ENCODE measurements around the gene COA1.
"Not testable (repeated sequence)": the region's sequence is repeated elsewhere in the genome, so short reads cannot be mapped to it uniquely, and the experiment has no call there.

COA1 gene

DNA sequence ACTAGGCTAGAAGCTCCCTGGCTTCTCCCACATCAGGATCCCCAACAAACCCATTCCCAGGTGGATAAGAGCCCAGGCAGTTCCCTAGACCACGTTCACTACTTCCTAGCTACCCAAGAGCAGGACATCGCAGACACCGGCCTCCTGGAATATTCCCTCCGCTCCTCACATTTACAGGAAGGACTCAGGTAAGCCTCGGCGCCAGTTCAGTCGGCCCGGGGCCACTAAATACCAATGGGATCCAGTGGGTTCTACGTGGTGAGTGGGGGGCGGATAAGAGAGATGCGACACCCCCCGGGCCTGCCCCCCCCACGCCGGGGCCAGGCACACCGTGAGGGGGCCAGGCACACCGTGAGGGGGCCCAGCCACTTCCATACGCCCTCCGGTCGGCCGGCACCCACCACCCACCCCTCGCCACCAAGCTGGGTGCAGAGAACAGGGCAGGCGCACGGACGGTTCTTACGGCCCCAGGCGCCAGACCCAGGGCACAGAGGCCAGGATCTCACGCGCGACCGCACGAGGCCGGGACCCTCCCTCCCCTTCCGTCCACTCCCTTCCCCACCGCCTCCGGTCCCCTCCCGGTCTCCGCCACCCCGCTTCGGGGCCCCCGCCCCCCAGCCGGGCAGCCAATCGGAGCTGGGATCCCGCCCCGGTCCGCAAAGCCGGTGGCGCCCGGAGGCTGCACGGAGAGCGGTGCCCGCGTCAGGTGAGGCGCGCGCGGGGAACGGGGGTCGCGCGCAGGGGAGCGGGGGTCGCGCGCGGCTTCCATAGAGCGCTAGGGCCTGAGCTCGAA, 28.9 kb upstream of the COA1 start, which contains the start of gene BLVRA:
Gene BLVRA (plus strand): TSS at position 652 of the 793 bp plus-strand sequence. CDS start 12,479 bp downstream, outside the sequence.
- peak; percentile 34 to 70 (median 58) for DNase-seq

DNA sequence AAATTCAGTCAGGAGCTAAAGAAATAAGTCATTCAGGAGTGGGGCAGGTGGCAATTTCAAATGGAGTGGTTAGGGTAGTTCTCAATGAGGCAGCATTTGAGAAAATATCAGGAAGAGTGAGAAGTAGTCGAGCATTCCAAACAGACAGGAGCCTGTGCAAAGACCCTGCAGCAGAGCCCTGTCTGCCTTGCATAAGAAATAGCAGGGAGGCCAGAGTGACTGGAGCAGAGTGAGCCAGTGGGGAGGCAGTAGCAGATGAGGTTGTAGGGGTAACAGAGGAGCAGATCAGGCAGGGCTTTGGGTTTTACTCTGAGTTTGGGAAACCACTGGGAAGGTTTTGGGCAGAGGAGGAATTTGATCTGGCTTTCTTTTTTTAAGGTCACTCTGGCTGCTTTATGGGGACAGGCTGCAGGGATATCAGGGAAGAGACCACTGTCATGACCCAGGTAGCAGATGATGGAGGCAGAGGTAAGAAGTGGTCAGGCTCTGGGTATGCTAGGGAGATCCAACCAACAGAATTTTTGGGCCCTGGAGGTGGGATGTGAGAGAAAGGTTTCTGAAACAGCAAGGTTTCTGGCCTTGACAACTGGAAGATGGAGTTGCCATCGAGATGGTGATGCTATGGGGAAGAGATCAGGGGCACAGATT, 27.9 kb upstream of the COA1 start:
- DNase-seq = no peak

DNA sequence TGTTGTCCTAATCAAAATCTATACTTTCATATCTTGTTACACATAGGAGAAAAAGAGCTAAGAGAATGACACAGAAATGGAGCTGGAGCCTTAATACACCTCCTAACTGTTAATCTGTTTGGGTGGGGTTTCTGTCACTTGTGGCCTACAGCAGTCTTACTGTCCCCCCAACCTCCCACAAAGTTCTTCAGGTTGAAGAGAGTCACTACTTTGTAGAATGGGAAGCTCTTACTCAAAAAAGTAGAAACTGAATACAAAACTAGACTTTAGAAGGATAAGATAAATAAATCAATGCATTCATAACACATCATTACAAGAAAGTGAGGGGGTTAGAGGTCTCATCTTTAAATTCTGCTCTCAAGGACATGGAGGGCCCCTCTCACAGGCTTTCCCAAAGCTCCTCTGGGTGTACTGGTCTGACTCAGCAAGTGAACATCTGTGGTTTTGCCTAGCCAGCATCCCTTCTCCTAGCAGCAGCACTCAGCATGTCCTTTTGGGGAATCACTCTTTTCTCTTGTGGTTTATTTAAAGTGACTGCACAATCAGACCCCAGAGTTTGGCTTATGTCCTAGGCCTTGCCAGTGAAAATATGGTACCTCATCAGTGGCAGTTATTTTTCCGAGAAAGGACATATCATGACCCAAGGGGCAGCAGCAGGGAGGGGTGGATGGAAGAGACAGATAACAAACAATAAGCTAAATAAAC, 27.2 kb upstream of the COA1 start:
- DNase-seq = no peak

DNA sequence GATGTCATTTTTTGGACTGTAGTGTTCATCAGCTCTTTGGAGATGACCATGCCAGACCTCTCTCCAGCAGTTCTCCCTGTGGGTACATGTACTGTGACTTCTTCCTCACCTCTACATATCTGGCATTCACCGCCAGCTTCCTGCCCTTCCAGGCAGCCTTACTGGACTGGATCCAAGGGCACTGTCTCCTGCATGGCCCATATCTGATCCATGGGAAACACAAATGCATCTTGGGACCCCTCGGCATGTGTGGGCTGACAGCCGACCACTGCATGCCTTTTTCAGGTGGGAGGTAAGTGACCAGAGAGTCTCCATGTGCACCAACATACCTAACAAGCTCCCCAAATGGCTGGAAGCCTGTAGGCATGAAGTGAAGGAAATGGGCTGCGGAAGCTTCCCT, 25.3 kb upstream of the COA1 start:
- DNase-seq = no peak

DNA sequence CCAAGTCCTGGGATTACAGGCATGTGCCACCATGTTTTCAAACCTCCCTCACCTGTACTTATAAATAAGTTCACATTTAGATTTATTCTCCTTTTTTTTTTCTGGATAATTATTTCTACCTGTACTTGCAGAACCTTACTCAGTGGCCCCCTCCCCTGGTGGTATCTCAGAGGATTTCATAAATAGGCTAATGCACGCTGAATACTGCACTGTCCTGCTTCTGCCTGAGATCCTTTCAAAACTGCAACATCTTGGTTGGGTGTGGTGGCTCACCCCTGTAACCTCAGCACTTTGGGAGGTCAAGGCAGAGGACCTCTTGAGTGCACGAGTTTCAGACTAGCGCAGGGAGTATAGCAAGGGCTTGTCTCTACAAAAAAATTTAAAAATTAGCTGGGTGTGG, 24.5 kb upstream of the COA1 start:
- no peak for DNase-seq

DNA sequence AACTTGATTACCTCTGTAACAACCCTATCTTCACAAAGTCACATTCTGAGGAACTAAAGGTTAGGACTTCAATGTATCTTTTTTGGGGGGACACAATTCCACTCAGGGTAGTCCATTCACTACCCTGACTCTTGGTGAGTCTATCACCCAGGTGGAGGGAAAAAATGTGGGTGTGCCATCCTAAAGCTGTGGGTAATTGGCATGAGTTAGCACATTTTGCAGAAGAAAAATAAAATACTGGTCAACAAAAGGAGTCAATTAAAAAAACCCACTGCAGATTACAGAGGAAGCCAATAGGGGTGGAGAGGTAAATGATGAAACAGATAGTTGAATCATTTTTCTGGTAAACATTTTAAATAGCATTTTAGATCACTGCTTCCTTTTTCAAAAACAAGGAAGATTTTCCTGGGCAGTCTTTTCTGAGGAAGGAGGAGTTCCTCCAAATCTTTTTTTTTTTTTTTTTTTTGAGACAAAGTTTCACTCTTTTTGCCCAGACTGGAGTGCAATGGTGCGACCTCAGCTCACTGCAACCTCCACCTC, 24.0 kb upstream of the COA1 start:
- DNase-seq = no peak

DNA sequence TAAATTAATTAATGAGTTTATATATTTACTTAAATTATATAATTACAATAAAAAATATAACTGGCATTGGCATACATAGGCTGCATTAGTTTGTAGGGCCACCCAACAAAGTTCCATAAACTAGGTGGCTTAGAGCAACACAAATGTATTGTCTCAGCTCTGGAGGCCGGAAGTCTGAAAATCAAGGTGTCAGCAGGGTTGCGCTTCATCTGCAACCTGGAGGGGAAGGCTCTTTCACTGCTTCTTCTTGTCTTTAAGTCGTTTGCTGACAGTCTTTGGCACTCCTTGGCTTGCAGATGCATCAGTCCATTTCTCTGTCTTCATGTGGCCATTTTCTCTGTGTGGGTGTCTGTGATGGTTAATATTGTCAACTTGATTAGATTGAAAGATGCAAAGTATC, 23.1 kb upstream of the COA1 start:
- no peak for DNase-seq

DNA sequence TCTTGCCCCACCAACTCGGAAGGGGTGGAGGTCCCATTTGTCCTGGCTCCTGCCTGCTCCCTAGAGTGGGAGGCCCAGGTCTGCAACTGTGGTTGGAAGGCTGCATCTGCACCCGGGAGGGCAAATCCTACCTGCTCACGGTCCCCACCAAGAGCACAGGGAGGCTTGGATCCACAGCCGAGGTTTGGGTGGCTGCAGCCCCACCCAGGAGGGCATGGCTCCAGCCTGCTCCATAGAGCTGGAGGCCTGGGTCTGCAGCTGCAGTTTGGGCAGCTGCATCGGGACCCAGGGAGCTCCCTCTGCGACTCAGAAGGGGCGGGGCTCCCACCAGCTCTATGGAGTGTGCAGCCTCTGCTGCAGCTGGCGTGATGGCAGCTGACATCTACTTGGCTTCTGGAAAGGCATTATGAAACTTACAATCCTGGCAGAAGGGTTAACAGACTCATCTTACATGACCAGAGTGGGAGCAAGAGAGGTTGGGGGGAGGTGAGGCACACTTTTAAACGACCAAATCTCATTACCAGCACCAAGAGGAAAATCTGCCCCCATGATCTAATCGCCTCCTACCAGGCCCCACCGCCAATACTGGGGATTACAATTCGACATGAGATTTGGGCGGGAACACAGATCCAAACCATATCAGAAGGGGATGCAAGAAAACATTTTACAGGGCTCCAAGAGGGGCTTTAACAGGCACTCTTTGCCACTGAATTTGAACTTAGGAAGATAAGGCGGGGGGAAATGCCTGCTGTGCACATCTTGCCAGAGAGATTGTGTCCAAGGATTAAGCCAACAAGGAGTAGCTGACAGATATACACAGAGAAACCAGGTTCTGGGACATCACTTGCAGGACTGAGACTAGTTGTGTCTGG, 20.9 kb upstream of the COA1 start:
- DNase-seq = no peak

DNA sequence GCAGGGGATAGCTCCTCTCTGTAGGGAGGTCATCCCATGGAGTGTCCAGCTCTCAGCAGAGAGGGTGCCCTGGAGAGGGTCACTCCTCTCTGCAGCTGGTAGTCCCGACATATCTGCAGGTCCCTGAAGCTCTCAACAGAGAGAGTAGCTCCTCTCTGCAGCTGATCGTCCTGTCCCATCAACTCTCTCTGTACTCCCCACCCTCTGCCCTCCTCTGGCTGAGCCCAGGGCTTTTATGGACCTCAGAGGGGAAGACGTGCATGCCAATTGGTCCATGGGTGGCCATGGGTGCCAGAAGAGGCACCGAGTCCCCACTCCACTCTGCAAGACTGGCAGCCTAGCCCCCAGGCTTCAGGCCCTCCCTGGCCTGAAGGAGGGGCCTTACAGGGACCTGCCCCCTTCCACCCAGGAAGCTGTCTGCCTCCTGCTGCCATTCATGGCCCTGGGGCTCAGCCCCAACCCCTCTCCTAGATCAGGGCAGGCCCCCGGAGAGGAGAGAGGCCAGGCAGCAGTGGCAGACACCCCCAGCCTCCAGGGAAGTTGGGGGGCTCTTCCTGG, 20.1 kb upstream of the COA1 start:
- DNase-seq = no peak

DNA sequence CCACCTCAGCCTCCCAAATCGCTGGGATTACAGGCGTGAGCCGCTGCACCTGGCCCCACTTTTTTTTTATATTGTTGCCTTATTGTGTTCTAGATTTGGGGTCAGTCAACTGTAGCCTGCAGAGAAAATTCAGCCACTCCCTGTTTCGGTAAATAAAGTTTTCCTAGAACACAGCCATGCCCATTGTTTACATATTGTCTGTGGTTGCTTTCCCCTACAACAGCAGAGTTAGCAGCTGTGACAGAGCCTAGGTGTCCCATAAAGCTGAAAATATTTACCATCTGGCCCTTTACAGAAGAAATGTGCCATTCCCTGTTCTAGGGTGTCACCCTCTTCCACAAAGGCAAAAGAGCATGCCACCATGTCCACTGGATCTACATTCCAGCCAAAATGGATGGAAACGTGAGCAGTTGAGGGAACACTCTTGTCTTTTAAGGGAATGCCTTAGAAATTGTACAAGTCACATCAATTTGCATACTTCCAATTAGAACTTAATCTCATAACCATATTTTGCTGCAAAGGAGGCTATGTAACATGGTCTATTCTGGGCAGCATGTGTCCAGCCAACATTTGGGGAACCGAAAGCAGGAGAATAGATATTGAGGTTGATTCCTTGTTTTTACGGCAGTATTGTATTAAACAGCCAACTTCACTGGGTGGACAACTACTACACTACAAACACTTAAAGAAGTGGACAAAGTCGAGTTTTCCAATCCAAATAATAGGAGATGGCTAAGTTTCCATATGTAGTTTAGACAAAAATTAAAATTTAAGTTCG, 18.2 kb upstream of the COA1 start:
- DNase-seq = no peak

DNA sequence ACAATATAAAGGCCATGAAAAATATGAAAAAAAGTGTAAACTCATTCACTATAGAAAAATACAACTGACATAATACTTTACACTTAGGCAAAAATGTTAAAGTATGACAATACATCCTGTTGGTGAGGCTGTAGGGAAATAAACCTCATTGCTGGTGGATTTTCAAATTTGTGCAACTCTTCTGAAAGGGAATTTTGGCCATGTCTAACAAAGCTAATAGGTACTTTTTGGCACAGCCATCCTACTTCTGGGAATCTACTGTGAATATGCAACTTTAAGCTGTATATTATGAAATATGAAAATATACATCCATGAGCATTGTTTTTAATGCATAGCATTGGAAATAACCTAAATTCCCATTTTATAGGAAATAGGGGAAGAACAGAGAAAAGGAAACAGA, 13.4 kb upstream of the COA1 start:
- DNase-seq = no peak

DNA sequence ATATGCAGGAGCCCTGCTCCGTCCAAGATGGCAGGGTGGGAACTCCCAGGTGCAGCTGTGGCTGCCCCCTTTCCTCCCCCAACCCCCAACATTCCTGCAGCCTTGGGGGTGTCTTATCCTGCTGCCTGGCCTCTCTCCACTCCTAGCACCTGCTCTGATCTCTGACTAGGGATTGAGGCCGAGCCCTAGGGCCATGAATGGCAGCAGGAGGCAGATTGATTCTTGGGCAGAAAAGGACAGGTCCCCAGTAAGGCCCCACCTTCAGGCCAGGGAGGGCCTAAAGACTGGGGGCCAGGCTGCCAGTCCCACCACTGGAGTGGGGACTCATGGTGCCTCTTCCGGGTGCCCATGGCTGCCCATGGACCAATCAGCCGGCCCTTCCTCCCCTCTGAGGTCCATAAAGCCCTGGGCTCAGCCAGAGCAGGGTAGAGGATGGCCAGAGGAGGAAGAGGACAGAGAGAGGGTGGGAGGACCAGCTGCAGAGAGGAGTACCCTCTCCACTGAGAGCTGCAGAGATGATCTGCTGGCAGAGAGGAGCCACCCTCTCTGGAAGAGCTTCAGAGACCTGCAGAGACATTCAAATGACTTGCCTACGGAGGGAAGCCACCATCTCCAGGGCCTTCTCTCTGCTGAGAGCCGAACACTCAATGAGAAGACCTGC, 8.3 kb upstream of the COA1 start:
- DNase-seq = no peak

DNA sequence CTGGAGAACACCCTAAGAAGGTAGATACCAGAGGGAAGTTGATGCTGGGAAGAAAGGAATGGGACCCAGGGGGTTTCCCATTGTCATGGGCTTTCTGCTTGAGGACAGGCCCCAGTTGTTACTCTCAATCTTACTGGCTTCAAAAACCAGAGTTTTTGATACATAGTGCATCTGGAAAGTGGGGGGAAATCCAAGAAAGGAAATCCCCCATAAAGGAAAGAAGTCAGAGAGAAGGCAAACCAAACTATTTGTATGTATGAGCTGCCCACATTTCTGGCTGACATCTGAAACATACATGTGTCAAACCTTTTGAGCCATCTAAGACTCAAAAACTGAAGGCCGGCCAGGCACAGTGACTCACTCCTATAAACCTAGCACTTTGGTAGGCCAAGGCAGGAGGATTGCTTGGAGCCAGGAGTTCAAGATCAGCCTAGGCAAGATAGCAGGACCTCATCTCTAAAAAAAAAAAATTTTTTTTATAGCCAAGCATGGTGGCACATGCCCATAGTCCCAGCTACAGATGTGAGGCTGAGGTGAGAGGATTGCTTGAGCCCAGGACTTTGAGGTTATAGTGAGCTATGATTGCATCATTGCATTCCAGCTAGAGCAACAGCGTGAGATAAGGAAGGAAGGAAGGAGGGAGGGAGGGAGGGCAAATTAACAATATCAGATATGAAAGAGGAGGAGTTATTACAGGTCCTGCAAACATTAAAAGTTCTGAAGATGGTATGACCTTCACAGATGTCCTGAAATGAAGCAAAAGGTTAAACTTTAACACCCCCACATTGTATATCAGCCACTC, 6.7 kb upstream of the COA1 start:
- DNase-seq = no peak

DNA sequence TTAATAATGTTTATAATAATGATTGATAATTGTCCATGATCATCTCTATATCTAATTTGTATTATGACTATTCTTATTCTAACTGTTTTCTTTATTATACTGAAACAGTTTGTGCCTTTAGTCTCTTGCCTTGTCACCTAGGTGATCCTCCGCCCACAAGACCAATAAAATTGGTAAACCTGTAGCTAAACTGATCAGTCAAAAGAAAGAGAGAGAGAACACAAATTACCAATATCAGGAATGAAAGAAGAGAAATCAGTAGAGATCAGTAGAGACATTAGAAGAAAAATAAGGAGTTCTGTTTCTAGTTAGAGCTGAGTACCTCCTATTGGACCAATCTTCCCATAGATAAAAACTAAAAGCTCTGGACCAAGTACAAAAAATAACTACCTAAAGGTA, 6.1 kb upstream of the COA1 start:
- DNase-seq = no peak

DNA sequence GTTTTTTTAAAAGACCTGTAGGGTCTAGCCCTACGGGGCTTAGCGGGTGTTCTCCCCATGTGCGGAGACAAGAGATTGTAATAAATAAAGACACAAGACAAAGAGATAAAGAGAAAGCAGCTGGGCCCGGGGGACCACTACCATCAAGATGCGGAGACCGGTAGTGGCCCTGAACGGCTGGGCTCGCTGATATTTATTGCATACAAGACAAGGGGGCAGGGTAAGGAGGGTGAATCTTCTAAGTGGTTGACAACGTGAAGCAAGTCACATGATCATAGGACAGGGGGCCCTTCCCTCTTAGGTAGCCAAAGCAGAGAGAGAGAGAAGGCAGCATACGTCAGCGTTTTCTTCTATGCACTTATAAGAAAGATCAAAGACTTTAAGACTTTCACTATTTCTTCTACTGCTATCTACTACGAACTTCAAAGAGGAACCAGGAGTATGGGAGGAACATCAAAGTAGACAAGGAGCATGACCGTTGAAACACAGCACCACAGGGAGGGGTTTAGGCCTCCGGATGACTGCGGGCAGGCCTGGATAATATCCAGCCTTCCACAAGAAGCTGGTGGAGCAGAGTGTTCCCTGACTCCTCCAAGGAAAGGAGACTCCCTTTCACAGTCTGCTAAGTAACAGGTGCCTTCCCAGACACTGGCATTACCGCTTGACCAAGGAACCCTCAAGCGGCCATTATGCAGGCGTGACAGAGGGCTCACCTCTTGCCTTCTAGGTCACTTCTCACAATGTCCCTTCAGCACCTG, 5.4 kb upstream of the COA1 start:
- not testable (repeated sequence) for DNase-seq

DNA sequence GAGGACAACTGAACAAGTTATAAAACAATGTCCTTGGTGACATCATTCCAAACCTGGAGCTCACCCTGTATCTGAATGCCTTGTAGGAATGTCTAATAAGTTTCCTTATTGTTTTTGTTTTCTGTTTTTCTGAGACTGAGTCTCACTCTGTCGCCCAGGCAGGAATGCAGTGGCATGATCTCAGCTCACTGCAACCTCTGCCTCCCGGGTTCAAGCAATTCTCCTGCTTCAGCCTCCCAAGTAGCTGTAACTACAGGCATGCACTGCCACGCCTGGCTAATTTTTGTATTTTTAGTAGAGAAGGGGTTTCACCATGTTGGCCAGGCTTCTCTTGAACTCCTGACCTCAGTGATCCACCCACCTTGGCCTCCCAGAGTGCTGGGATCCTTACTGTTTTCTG, 2.2 kb upstream of the COA1 start:
- not testable (repeated sequence) for DNase-seq

DNA sequence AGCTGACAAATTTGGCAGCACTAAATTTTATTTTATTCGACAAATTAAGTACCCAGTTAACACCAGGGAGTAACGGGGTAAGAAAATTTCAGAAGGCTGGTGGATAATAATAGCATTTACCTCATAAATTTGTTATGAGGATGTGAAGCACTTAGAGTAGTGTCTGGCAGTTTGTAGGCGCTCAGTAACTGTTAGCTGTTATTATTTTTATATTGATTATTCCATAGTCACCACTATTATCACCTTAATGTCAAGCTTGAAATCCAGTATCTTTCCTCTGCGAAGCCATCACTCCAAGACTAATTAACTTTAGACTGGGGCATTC, 563 bp upstream of the COA1 start:
- no peak for DNase-seq

DNA sequence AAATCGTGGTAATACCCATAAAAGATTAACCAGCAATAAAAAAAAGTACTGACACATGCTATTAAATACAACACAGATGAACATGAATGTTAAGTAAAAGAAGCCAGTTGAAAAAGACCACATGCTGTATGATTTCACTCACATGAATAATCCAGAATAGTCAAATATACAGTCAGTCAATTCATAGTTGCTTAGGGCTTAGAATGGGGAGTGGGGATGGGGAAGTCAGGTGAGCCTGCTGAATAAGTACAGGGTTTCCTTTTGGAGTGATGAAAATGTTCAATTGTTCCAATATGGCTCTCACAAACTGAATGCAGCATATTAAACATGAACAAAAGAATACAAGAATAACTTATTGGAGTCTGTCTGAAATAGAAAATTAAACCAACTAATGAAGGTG, 1.8 kb downstream of the COA1 start:
- no peak for DNase-seq

DNA sequence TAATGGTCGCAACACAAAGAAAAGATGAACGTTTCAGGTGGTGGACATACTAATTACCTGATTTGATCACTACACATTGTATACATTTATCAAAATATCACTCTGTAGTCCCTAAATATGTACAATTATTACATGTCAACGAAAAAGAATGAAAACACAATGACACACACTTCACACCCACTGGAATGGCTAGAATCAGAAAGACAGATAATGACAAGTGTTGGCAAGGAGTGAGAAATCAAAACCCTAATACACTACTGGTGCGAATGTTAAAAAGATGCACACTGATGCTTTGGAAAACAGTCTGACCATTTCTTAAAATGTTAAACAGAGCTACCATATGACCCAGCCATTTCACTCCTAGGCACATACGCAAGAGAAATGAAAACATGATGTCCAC, 2.3 kb downstream of the COA1 start:
- no peak for DNase-seq

All from stimulated activated naive CD4-positive, alpha-beta T cell (primary cell).